Urothelium cell line (cell line): ENCODE results near the gene CIAO3.
"Not testable (repeated sequence)": the region's sequence is repeated elsewhere in the genome, so short reads cannot be mapped to it uniquely, and the experiment has no call there.

Source experiments
- DNase-seq: peaks from one replicate; pipeline ENCODE4 v3.0.0; 2011; ENCODE audit warnings: low spot score, mixed read lengths
- FAIRE-seq: peaks from 2 replicates; lab custom pipeline; 2011; peaks lifted over from hg19 to GRCh38; lab: Jason Lieb, UNC

The CIAO3 gene

GRCh38 chr16:760545-761343 is 19.9 kb upstream of the CIAO3 start, which contains the start of gene MSLN:
Gene MSLN, plus strand, starts transcription at chr16:760734. Its CDS starts 1,947 bp downstream, at chr16:762681.
- no peak for FAIRE-seq
- peak; percentile 72 for DNase-seq

- no peak for DNase-seq
- no peak for FAIRE-seq
These were observed 19.3 kb upstream of the CIAO3 start for GRCh38 chr16:760065-760464.

- DNase-seq = no peak
- FAIRE-seq = no peak
These were observed 18.5 kb upstream of the CIAO3 start for GRCh38 chr16:759110-759910.

- FAIRE-seq (no peak), DNase-seq (no peak)
These were observed 15.6 kb upstream of the CIAO3 start for GRCh38 chr16:756428-756827.

- FAIRE-seq (no peak), DNase-seq (no peak)
These were observed 13.9 kb upstream of the CIAO3 start for GRCh38 chr16:754656-755055.

- DNase-seq, FAIRE-seq: not testable (repeated sequence)
These were observed 13.4 kb upstream of the CIAO3 start for GRCh38 chr16:754121-754607.

- FAIRE-seq = no peak
- no peak for DNase-seq
These were observed 11.2 kb upstream of the CIAO3 start for GRCh38 chr16:752007-752312.

GRCh38 chr16:751152-752006 is 10.6 kb upstream of the CIAO3 start:
- no peak for DNase-seq
- no peak for FAIRE-seq

GRCh38 chr16:750485-750884 is 9.7 kb upstream of the CIAO3 start:
- DNase-seq = no peak
- no peak for FAIRE-seq

- DNase-seq = no peak
- FAIRE-seq = no peak
These were observed 8.2 kb upstream of the CIAO3 start for GRCh38 chr16:749010-749409.

- no peak for DNase-seq
- FAIRE-seq = no peak
These were observed 7.4 kb upstream of the CIAO3 start for GRCh38 chr16:747978-748746.

- FAIRE-seq (no peak), DNase-seq (no peak)
These were observed 5.8 kb upstream of the CIAO3 start for GRCh38 chr16:746637-747036.

GRCh38 chr16:745739-746138 is 4.9 kb upstream of the CIAO3 start:
- FAIRE-seq (peak; percentile 9), DNase-seq (peak; percentile 68)

- FAIRE-seq (no peak), DNase-seq (no peak)
These were observed 3.1 kb upstream of the CIAO3 start for GRCh38 chr16:743794-744500.

GRCh38 chr16:742894-743293 is 2.1 kb upstream of the CIAO3 start:
- not testable (repeated sequence) for DNase-seq, FAIRE-seq

- DNase-seq = no peak
- no peak for FAIRE-seq
These were observed 1.3 kb upstream of the CIAO3 start for GRCh38 chr16:741986-742629.

GRCh38 chr16:740459-740763 is 386 bp downstream of the CIAO3 start:
- DNase-seq (no peak), FAIRE-seq (no peak)

- no peak for DNase-seq
- FAIRE-seq = no peak
These were observed 988 bp downstream of the CIAO3 start for GRCh38 chr16:739560-740458.
